Liver (tissue), 9 donors: ENCODE data around the gene DMAC2L. TPM values are rescaled to one million over a fixed set of nuclear protein-coding genes. Genes with fewer than 3 reads are reported as not detected.
"Not testable (repeated sequence)": the region's sequence is repeated elsewhere in the genome, so short reads cannot be mapped to it uniquely, and the experiment has no call there.

Experiments
- DNase-seq: peaks from one replicate; pipeline ENCODE4 v3.0.0-alpha.2; 2017; ENCODE audit warnings: low spot score
- H3K27ac ChIP-seq, 2 donors: one replicate each; pipeline ENCODE4 v1.7.0; 2013; ENCODE audit warnings: inconsistent platforms in 2 of 2, low read length in 2 of 2, control low read depth in 1 of 2, low read depth in 1 of 2, mild to moderate bottlenecking in 1 of 2
- H3K27me3 ChIP-seq, 4 donors: one replicate each; pipeline versions ENCODE4 v1.6.1 to v1.7.0; 2013; ENCODE audit warnings: low read length in 3 of 4, inconsistent platforms in 1 of 4, mild to moderate bottlenecking in 1 of 4, moderate library complexity in 1 of 4; ENCODE audit not compliant: control insufficient read depth in 4 of 4, insufficient read depth in 4 of 4
- H3K36me3 ChIP-seq, 4 donors: one replicate each; pipeline versions ENCODE4 v1.6.1 to v1.7.0; 2013; ENCODE audit warnings: low read length in 3 of 4, mild to moderate bottlenecking in 3 of 4, low read depth in 1 of 4, moderate library complexity in 1 of 4; ENCODE audit not compliant: control insufficient read depth in 4 of 4, insufficient read depth in 3 of 4
- H3K4me1 ChIP-seq, 4 donors: one replicate each; pipeline versions ENCODE4 v1.6.1 to v1.7.0; 2013; ENCODE audit warnings: low read length in 3 of 4, mild to moderate bottlenecking in 3 of 4, moderate library complexity in 1 of 4; ENCODE audit not compliant: control insufficient read depth in 4 of 4, insufficient read depth in 4 of 4
- H3K4me3 ChIP-seq, 3 donors: one replicate each; pipeline versions ENCODE4 v1.6.1 to v1.7.0; 2013; ENCODE audit warnings: low read length in 3 of 3, control low read depth in 1 of 3, low read depth in 1 of 3, mild to moderate bottlenecking in 1 of 3
- H3K9ac ChIP-seq, 2 donors: one replicate each; pipeline ENCODE4 v1.7.0; 2013; ENCODE audit warnings: low read length in 2 of 2, mild to moderate bottlenecking in 2 of 2, moderate library complexity in 2 of 2, control low read depth in 1 of 2, low read depth in 1 of 2
- H3K9me3 ChIP-seq, 4 donors: one replicate each; pipeline versions ENCODE4 v1.6.1 to v1.7.0; 2013; ENCODE audit warnings: low read length in 3 of 4; ENCODE audit not compliant: control insufficient read depth in 4 of 4
- EGR1 ChIP-seq, 2 donors: IDR thresholded peaks; 2 replicates each; pipeline ENCODE4 v1.6.1; 2016 to 2018; ENCODE audit warnings: antibody characterized with exemption in 2 of 2, low read depth in 2 of 2
- FOXA1 ChIP-seq: IDR thresholded peaks from 2 replicates; pipeline ENCODE4 v1.6.1; 2016; ENCODE audit warnings: antibody characterized with exemption
- FOXA2 ChIP-seq: IDR thresholded peaks from 2 replicates; pipeline ENCODE4 v1.6.1; 2016; ENCODE audit warnings: antibody characterized with exemption
- GABPA ChIP-seq, 2 donors: IDR thresholded peaks in 1 of 2; conservative IDR thresholded peaks in 1 of 2; 2 replicates each; pipeline ENCODE4 v1.6.1; 2016; ENCODE audit warnings: antibody characterized with exemption in 2 of 2, mild to moderate bottlenecking in 1 of 2, moderate library complexity in 1 of 2
- HNF4A ChIP-seq, 2 donors: conservative IDR thresholded peaks; 2 replicates each; pipeline ENCODE4 v1.6.1; 2016; ENCODE audit warnings: antibody characterized with exemption in 2 of 2, mild to moderate bottlenecking in 2 of 2
- JUND ChIP-seq, 2 donors: IDR thresholded peaks; 2 replicates each; pipeline ENCODE4 v1.6.1; 2016; ENCODE audit warnings: antibody characterized with exemption in 2 of 2
- NR2F2 ChIP-seq: IDR thresholded peaks from 2 replicates; pipeline ENCODE4 v1.6.1; 2016; ENCODE audit warnings: antibody characterized with exemption
- RAD21 ChIP-seq, 2 donors: IDR thresholded peaks; 2 replicates each; pipeline ENCODE4 v1.6.1; 2016; ENCODE audit warnings: antibody characterized with exemption in 2 of 2, mild to moderate bottlenecking in 2 of 2
- RXRA ChIP-seq, 2 donors: IDR thresholded peaks; 2 replicates each; pipeline ENCODE4 v1.6.1; 2017 to 2018; ENCODE audit warnings: antibody characterized with exemption in 2 of 2, mild to moderate bottlenecking in 1 of 2
- SP1 ChIP-seq: IDR thresholded peaks from 2 replicates; pipeline ENCODE4 v1.6.1; 2018; ENCODE audit warnings: antibody characterized with exemption, mild to moderate bottlenecking
- TAF1 ChIP-seq: conservative IDR thresholded peaks from 2 replicates; pipeline ENCODE4 v1.6.1; 2016; ENCODE audit warnings: antibody characterized with exemption, mild to moderate bottlenecking
- YY1 ChIP-seq: IDR thresholded peaks from 2 replicates; pipeline ENCODE4 v1.6.1; 2016; ENCODE audit warnings: antibody characterized with exemption, mild to moderate bottlenecking
- WGBS: extraction: QIAGEN DNeasy Blood & Tissue Kit; methylation state at CpG from one replicate; pipeline ENCODE4 v1.1.7; 2013; 5-methylcytosine and 5-hydroxymethylcytosine counted together
- polyA plus RNA-seq, 2 donors: library from polyadenylated mRNA; stranded (reverse) in 1 of 2; unstranded in 1 of 2; fragments of 200-250 nt in 1 of 2; fragments of >200 nt in 1 of 2; fragmentation: Nextera tagmentation in 1 of 2; extraction: Ambion mirVana in 1 of 2; gene quantifications; one replicate each; pipeline versions ENCODE4 v1.2.1 to v1.2.3, GENCODE V29; 2013 to 2015
- total RNA-seq, 2 donors: library from RNA; depleted of rRNA; stranded (reverse); fragments of >200 nt; gene quantifications; one replicate each; pipeline ENCODE4 v1.2.3, GENCODE V29; 2014
- TF ChIP-seq, protein P1 (sequence below): IDR thresholded peaks from 2 replicates; pipeline ENCODE4 v1.6.1; 2016; ENCODE audit warnings: antibody characterized with exemption
- TF ChIP-seq, protein P2 (sequence below): IDR thresholded peaks from 2 replicates; pipeline ENCODE4 v1.6.1; 2016; ENCODE audit warnings: antibody characterized with exemption
- TF ChIP-seq, protein P3 (sequence below): fragments of 150-350 bp; IDR thresholded peaks from 2 replicates; pipeline ENCODE4 v1.5.1; 2017; ENCODE audit warnings: improper control_type of control experiment, low read depth, low read length; ENCODE audit not compliant: missing input control
- TF ChIP-seq, protein P4 (sequence below): IDR thresholded peaks from 2 replicates; pipeline ENCODE4 v1.6.1; 2016; ENCODE audit warnings: antibody characterized with exemption, mild to moderate bottlenecking
- donor health status: healthy.
- donor health status: healthy.
- donor health status: healthy.
- donor health status: healthy.
- donor health status: healthy.

DMAC2L gene
- total and polyA plus RNA-seq, 4 donors: 5.2 to 17.2 (median 6.5) TPM

GRCh38 chr14:50364792-50365191 is 52.7 kb downstream of the DMAC2L start:
- no peak for DNase-seq
- 49% methylated on average over 1 of the region's 1 CpG for WGBS
- no peak overlapping the region for H3K9ac ChIP-seq

DNA sequence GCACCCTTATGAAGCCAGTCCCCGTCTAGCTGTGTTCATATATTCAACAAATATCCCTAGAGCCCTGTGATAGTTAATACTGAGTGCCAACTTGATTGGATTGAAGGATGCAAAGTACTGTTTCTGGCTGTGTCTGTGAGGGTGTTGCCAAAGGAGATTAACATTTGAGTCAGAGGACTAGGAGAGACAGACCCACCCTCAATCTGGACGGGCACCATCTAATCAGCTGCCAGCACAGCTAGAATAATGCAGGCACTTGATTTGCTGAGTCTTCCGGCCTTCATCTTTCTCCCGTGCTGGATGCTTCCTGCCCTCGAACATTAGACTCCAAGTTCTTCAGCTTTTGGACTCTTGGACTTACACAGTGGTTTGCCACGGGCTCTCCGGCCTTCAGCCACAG is 53.4 kb downstream of the DMAC2L start:
- peaks cover 4 to 31% (median 19%) of the 10 kb centered on the region in 4 donors for H3K4me1 ChIP-seq
- TF ChIP-seq HNF4A (conservative IDR thresholded peaks at IDR 0.05): peak; percentile 18 to 64
- H3K27ac ChIP-seq, H3K9ac ChIP-seq, H3K27me3 ChIP-seq, H3K36me3 ChIP-seq, H3K9me3 ChIP-seq, H3K4me3 ChIP-seq, DNase-seq: not testable (repeated sequence)
- WGBS: 53% methylated on average over 7 of the region's 7 CpGs

More at GRCh38 chr14:50364792-50365191, 52.7 kb downstream of the DMAC2L start:
- peaks cover 4 to 33% (median 19%) of the 10 kb centered on the region in 4 donors for H3K4me1 ChIP-seq
- no peaks in the 10 kb centered on the region for H3K27me3 ChIP-seq
- H3K9me3 ChIP-seq: no peaks in the 10 kb centered on the region
- no peak overlapping the region for H3K4me3 ChIP-seq
- TF ChIP-seq, protein P1, sequence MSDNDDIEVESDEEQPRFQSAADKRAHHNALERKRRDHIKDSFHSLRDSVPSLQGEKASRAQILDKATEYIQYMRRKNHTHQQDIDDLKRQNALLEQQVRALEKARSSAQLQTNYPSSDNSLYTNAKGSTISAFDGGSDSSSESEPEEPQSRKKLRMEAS: no peak
- peak; percentile 6 for TF ChIP-seq SP1
- TF ChIP-seq RXRA (IDR thresholded peaks at IDR 0.05): peak in 1 of 2 donors; percentile 26
- H3K36me3 ChIP-seq: no peaks in the 10 kb centered on the region
- no peak overlapping the region for H3K27ac ChIP-seq

- DNase-seq: no peak
- H3K27ac ChIP-seq: no peak overlapping the region
- no peak overlapping the region for H3K9ac ChIP-seq
- peaks cover 4 to 31% (median 19%) of the 10 kb centered on the region in 4 donors for H3K4me1 ChIP-seq
- no peaks in the 10 kb centered on the region for H3K9me3 ChIP-seq
- no peak overlapping the region for H3K4me3 ChIP-seq
- no peaks in the 10 kb centered on the region for H3K36me3 ChIP-seq
- no peaks in the 10 kb centered on the region for H3K27me3 ChIP-seq
- TF ChIP-seq JUND (IDR thresholded peaks at IDR 0.05) (no peak), GABPA (IDR thresholded peaks at IDR 0.05 in 1 of 2, conservative IDR thresholded peaks at IDR 0.05 in 1 of 2) (no peak), NR2F2 (no peak), RAD21 (IDR thresholded peaks at IDR 0.05) (no peak), TAF1 (no peak), YY1 (no peak), FOXA2 (no peak), FOXA1 (no peak), SP1 (no peak), HNF4A (conservative IDR thresholded peaks at IDR 0.05) (peak; percentile 55 to 59), RXRA (IDR thresholded peaks at IDR 0.05) (peak in 1 of 2 donors; percentile 29), EGR1 (IDR thresholded peaks at IDR 0.05; ENCODE audit: low read depth in 2 of 2) (no peak)
- TF ChIP-seq, protein P2, sequence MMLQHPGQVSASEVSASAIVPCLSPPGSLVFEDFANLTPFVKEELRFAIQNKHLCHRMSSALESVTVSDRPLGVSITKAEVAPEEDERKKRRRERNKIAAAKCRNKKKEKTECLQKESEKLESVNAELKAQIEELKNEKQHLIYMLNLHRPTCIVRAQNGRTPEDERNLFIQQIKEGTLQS: no peak
- TF ChIP-seq, protein P3, sequence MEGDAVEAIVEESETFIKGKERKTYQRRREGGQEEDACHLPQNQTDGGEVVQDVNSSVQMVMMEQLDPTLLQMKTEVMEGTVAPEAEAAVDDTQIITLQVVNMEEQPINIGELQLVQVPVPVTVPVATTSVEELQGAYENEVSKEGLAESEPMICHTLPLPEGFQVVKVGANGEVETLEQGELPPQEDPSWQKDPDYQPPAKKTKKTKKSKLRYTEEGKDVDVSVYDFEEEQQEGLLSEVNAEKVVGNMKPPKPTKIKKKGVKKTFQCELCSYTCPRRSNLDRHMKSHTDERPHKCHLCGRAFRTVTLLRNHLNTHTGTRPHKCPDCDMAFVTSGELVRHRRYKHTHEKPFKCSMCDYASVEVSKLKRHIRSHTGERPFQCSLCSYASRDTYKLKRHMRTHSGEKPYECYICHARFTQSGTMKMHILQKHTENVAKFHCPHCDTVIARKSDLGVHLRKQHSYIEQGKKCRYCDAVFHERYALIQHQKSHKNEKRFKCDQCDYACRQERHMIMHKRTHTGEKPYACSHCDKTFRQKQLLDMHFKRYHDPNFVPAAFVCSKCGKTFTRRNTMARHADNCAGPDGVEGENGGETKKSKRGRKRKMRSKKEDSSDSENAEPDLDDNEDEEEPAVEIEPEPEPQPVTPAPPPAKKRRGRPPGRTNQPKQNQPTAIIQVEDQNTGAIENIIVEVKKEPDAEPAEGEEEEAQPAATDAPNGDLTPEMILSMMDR: no peak
- TF ChIP-seq, protein P4, sequence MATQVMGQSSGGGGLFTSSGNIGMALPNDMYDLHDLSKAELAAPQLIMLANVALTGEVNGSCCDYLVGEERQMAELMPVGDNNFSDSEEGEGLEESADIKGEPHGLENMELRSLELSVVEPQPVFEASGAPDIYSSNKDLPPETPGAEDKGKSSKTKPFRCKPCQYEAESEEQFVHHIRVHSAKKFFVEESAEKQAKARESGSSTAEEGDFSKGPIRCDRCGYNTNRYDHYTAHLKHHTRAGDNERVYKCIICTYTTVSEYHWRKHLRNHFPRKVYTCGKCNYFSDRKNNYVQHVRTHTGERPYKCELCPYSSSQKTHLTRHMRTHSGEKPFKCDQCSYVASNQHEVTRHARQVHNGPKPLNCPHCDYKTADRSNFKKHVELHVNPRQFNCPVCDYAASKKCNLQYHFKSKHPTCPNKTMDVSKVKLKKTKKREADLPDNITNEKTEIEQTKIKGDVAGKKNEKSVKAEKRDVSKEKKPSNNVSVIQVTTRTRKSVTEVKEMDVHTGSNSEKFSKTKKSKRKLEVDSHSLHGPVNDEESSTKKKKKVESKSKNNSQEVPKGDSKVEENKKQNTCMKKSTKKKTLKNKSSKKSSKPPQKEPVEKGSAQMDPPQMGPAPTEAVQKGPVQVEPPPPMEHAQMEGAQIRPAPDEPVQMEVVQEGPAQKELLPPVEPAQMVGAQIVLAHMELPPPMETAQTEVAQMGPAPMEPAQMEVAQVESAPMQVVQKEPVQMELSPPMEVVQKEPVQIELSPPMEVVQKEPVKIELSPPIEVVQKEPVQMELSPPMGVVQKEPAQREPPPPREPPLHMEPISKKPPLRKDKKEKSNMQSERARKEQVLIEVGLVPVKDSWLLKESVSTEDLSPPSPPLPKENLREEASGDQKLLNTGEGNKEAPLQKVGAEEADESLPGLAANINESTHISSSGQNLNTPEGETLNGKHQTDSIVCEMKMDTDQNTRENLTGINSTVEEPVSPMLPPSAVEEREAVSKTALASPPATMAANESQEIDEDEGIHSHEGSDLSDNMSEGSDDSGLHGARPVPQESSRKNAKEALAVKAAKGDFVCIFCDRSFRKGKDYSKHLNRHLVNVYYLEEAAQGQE: no peak
- WGBS: 54% methylated on average over 3 of the region's 3 CpGs
Observed at GRCh38 chr14:50366115-50366514, 54.0 kb downstream of the DMAC2L start.
